H9 (cell line): ENCODE data around the gene SOX21. TPM values are rescaled to one million over a fixed set of nuclear protein-coding genes. Genes with fewer than 3 reads are reported as not detected.

ENCODE experiments used
- DNase-seq: peaks from one replicate; pipeline ENCODE4 v3.0.0-alpha.2; 2017
- H2AFZ ChIP-seq: one replicate; pipeline ENCODE4 v1.6.1; 2013; ENCODE audit warnings: mild to moderate bottlenecking, low read length, control low read depth, moderate library complexity
- H2AK5ac ChIP-seq: 2 replicates; pipeline ENCODE4 v1.6.1; 2013; ENCODE audit warnings: low read length, control low read depth, mixed read lengths; ENCODE audit not compliant: insufficient read length
- H2BK120ac ChIP-seq: one replicate; pipeline ENCODE4 v1.6.1; 2013; ENCODE audit warnings: low read depth, mild to moderate bottlenecking, low read length, control low read depth, inconsistent platforms; ENCODE audit not compliant: poor library complexity, severe bottlenecking
- H2BK12ac ChIP-seq: 2 replicates; pipeline ENCODE4 v1.6.1; 2013; ENCODE audit warnings: low read length, control low read depth, mixed read lengths, low read depth; ENCODE audit not compliant: insufficient read length
- H2BK15ac ChIP-seq: 2 replicates; pipeline ENCODE4 v1.6.1; 2013; ENCODE audit warnings: low read depth, low read length, control low read depth
- H2BK20ac ChIP-seq: one replicate; pipeline ENCODE4 v1.6.1; 2013; ENCODE audit warnings: low read depth, mild to moderate bottlenecking, low read length, control low read depth, inconsistent platforms; ENCODE audit not compliant: poor library complexity, severe bottlenecking
- H2BK5ac ChIP-seq: 2 replicates; pipeline ENCODE4 v1.6.1; 2013; ENCODE audit warnings: low read length, control low read depth, mixed read lengths; ENCODE audit not compliant: insufficient read length
- H3K14ac ChIP-seq: 2 replicates; pipeline ENCODE4 v1.6.1; 2013; ENCODE audit warnings: low read length, control low read depth; ENCODE audit not compliant: insufficient read depth
- H3K18ac ChIP-seq: 2 replicates; pipeline ENCODE4 v1.6.1; 2013; ENCODE audit warnings: low read depth, mild to moderate bottlenecking, mixed read lengths, low read length, control low read depth; ENCODE audit not compliant: insufficient read length
- H3K23ac ChIP-seq: 2 replicates; pipeline ENCODE4 v1.6.1; 2013; ENCODE audit warnings: low read length, control low read depth, mixed read lengths, low read depth; ENCODE audit not compliant: insufficient read length
- H3K23me2 ChIP-seq: 2 replicates; pipeline ENCODE4 v1.6.1; 2013; ENCODE audit warnings: low read depth, mild to moderate bottlenecking, mixed read lengths, low read length, control low read depth; ENCODE audit not compliant: insufficient read length, poor library complexity, severe bottlenecking
- H3K27ac ChIP-seq: 2 replicates; pipeline ENCODE4 v1.5.1; 2013; ENCODE audit warnings: low read length, control low read depth, mixed read lengths, low read depth; ENCODE audit not compliant: insufficient read length
- H3K27me3 ChIP-seq: 2 replicates; pipeline ENCODE4 v1.6.1; 2013; ENCODE audit warnings: low read length, control low read depth, inconsistent platforms; ENCODE audit not compliant: insufficient read depth
- H3K4ac ChIP-seq: 2 replicates; pipeline ENCODE4 v1.6.1; 2013; ENCODE audit warnings: low read depth, mild to moderate bottlenecking, control low read depth, inconsistent platforms, low read length, moderate library complexity
- H3K4me1 ChIP-seq: 2 replicates; pipeline ENCODE4 v1.6.1; 2013; ENCODE audit warnings: low read length, control low read depth, inconsistent platforms; ENCODE audit not compliant: insufficient read depth
- H3K4me2 ChIP-seq: 2 replicates; pipeline ENCODE4 v1.6.1; 2013; ENCODE audit warnings: low read length, control low read depth, mixed read lengths; ENCODE audit not compliant: insufficient read length, insufficient read depth
- H3K56ac ChIP-seq: 2 replicates; pipeline ENCODE4 v1.6.1; 2013; ENCODE audit warnings: low read depth, mild to moderate bottlenecking, mixed read lengths, low read length, control low read depth; ENCODE audit not compliant: insufficient read length
- H3K79me1 ChIP-seq: 2 replicates; pipeline ENCODE4 v1.6.1; 2013; ENCODE audit warnings: low read depth, mild to moderate bottlenecking, moderate library complexity, low read length, control low read depth, inconsistent platforms; ENCODE audit not compliant: insufficient read depth, poor library complexity, severe bottlenecking
- H3K79me2 ChIP-seq: 2 replicates; pipeline ENCODE4 v1.6.1; 2013; ENCODE audit warnings: low read length, control low read depth, inconsistent platforms; ENCODE audit not compliant: insufficient read depth
- H3K9ac ChIP-seq: 2 replicates; pipeline ENCODE4 v1.6.1; 2013; ENCODE audit warnings: low read length, control low read depth, mixed read lengths; ENCODE audit not compliant: insufficient read length; ENCODE audit errors: extremely low read depth
- H3K9me3 ChIP-seq: one replicate; pipeline ENCODE4 v1.6.1; 2013; ENCODE audit warnings: low read depth, low read length, inconsistent platforms; ENCODE audit not compliant: control insufficient read depth
- H3T11ph ChIP-seq: one replicate; pipeline ENCODE4 v1.6.1; 2013; ENCODE audit warnings: mild to moderate bottlenecking, low read length, control low read depth, inconsistent platforms
- H4K20me1 ChIP-seq: one replicate; pipeline ENCODE4 v1.6.1; 2013; ENCODE audit not compliant: control insufficient read depth, insufficient read length, insufficient read depth
- H4K5ac ChIP-seq: 2 replicates; pipeline ENCODE4 v1.6.1; 2013; ENCODE audit warnings: low read depth, mild to moderate bottlenecking, mixed read lengths, low read length, control low read depth; ENCODE audit not compliant: insufficient read length
- H4K8ac ChIP-seq: replicated peaks from 2 replicates; pipeline ENCODE4 v1.6.1; 2013; ENCODE audit warnings: low read length, control low read depth, mixed read lengths, low read depth; ENCODE audit not compliant: insufficient read length
- H4K91ac ChIP-seq: 2 replicates; pipeline ENCODE4 v1.6.1; 2013; ENCODE audit warnings: low read depth, mild to moderate bottlenecking, moderate library complexity, mixed read lengths, low read length, control low read depth; ENCODE audit not compliant: insufficient read length
- H3K27ac Mint-ChIP-seq, 3 experiments: 2 replicates in 2 of 3; 3 replicates in 1 of 3; pipeline ENCODE4 v1.8.0; 2020 to 2021; ENCODE audit warnings: mixed read lengths in 3 of 3, mild to moderate bottlenecking in 1 of 3, moderate library complexity in 1 of 3
- H3K27me3 Mint-ChIP-seq: 2 replicates; pipeline ENCODE4 v1.8.0; 2021; ENCODE audit warnings: low read depth, mild to moderate bottlenecking, moderate library complexity, mixed read lengths
- H3K36me3 Mint-ChIP-seq, 3 experiments: 2 replicates in 2 of 3; 3 replicates in 1 of 3; pipeline ENCODE4 v1.8.0; 2020 to 2021; ENCODE audit warnings: low read depth in 3 of 3, mixed read lengths in 3 of 3; ENCODE audit not compliant: insufficient read depth in 1 of 3
- H3K4me1 Mint-ChIP-seq, 2 experiments: 2 replicates each; pipeline ENCODE4 v1.8.0; 2020; ENCODE audit warnings: mixed read lengths in 2 of 2
- H3K4me3 Mint-ChIP-seq, 2 experiments: 2 replicates in 1 of 2; 3 replicates in 1 of 2; pipeline ENCODE4 v1.8.0; 2020 to 2021; ENCODE audit warnings: mild to moderate bottlenecking in 2 of 2, mixed read lengths in 2 of 2, moderate library complexity in 1 of 2
- H3K9me3 Mint-ChIP-seq, 2 experiments: 2 replicates in 1 of 2; 3 replicates in 1 of 2; pipeline ENCODE4 v1.8.0; 2020; ENCODE audit warnings: mild to moderate bottlenecking in 2 of 2, mixed read lengths in 2 of 2, moderate library complexity in 1 of 2
- WGBS: extraction: QIAGEN DNeasy Blood & Tissue Kit; methylation state at CpG from one replicate; pipeline ENCODE4 v1.1.7; 2013; ENCODE audit warnings: missing lambda C conversion rate, low lambda C conversion rate, mixed read lengths; ENCODE audit not compliant: insufficient read length; ENCODE audit errors: extremely low coverage; 5-methylcytosine and 5-hydroxymethylcytosine counted together
- total RNA-seq: library from RNA; stranded (reverse); gene quantifications from 2 replicates; pipeline ENCODE4 v1.2.1, GENCODE V29; 2021
- TF ChIP-seq, protein P1 (sequence below): fragments of 200-600 bp; sonication (generic); conservative IDR thresholded peaks from 3 replicates; pipeline ENCODE4 v1.8.0; 2021; ENCODE audit warnings: antibody characterized with exemption, mild to moderate bottlenecking

The SOX21 gene
- total RNA-seq, 1 experiment from 2014 or later, result 38.4 TPM

DNA sequence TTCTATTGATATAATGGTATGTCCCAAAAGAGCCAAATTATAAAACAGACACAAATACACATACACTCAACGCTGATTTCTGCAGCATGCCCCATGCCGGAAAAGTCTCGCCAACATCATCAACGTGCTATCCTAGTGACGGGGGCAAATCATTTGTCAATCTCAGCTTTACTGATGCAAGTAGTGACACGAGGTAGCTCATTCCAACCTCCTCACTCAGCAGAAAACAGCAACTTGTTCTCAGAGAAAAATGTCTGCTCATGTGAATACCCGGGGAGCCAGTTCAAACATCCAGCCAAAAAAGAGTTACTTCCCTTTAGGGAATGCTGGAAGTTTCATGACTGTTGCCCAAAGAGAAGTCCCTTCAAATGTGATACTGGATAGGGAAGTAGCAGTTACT lies 46.3 kb downstream of the SOX21 start:
- no peaks in the 10 kb centered on the region for H3K23me2 ChIP-seq
- H4K5ac ChIP-seq, result no peak overlapping the region
- no peaks in the 10 kb centered on the region for H3K79me1 ChIP-seq
- H3K56ac ChIP-seq, result no peak overlapping the region
- no peak overlapping the region for H3K4ac ChIP-seq
- no peak overlapping the region for H3K9ac ChIP-seq
- no peaks in the 10 kb centered on the region for H3K9me3 ChIP-seq
- H2AFZ ChIP-seq, result no peak overlapping the region
- H3T11ph ChIP-seq, result no peak overlapping the region
- TF ChIP-seq, protein P1, sequence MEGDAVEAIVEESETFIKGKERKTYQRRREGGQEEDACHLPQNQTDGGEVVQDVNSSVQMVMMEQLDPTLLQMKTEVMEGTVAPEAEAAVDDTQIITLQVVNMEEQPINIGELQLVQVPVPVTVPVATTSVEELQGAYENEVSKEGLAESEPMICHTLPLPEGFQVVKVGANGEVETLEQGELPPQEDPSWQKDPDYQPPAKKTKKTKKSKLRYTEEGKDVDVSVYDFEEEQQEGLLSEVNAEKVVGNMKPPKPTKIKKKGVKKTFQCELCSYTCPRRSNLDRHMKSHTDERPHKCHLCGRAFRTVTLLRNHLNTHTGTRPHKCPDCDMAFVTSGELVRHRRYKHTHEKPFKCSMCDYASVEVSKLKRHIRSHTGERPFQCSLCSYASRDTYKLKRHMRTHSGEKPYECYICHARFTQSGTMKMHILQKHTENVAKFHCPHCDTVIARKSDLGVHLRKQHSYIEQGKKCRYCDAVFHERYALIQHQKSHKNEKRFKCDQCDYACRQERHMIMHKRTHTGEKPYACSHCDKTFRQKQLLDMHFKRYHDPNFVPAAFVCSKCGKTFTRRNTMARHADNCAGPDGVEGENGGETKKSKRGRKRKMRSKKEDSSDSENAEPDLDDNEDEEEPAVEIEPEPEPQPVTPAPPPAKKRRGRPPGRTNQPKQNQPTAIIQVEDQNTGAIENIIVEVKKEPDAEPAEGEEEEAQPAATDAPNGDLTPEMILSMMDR, result no peak
- H2BK5ac ChIP-seq, result no peak overlapping the region
- H4K20me1 ChIP-seq, result no peaks in the 10 kb centered on the region
- no peak overlapping the region for H3K23ac ChIP-seq
- no peak overlapping the region for H4K8ac ChIP-seq
- Mint-ChIP-seq H3K27me3 (peaks cover 2% of the 10 kb centered on the region), H3K9me3 (no peaks in the 10 kb centered on the region), H3K36me3 (no peaks in the 10 kb centered on the region), H3K4me3 (no peak overlapping the region), H3K4me1 (peaks cover 17 to 22% of the 10 kb centered on the region in 2 experiments), H3K27ac (no peak overlapping the region)
- H3K4me2 ChIP-seq, result no peak overlapping the region
- H2BK15ac ChIP-seq, result no peak overlapping the region
- no peak overlapping the region for H2BK120ac ChIP-seq
- no peak overlapping the region for H2BK20ac ChIP-seq
- no peaks in the 10 kb centered on the region for H3K27me3 ChIP-seq
- H3K14ac ChIP-seq, result no peak overlapping the region
- no peak overlapping the region for H2BK12ac ChIP-seq
- no peak overlapping the region for H3K27ac ChIP-seq
- H3K18ac ChIP-seq, result no peak overlapping the region
- no peak overlapping the region for H2AK5ac ChIP-seq
- no peak overlapping the region for H4K91ac ChIP-seq
- WGBS, result no CpG with 5 or more reads among the region's 7 CpGs
- peaks cover 4% of the 10 kb centered on the region; the same call in 1 of the 2 replicates for H3K4me1 ChIP-seq
- no peaks in the 10 kb centered on the region for H3K79me2 ChIP-seq
- DNase-seq, result no peak
